Measurements from ENCODE around the gene TM4SF4. TPM values are rescaled to one million over a fixed set of nuclear protein-coding genes. Genes with fewer than 3 reads are reported as not detected.
A peak's percentile ranks its signal among the peaks of the same experiment; 100 is the strongest.
"Not testable (repeated sequence)": the region's sequence is repeated elsewhere in the genome, so short reads cannot be mapped to it uniquely, and the experiment has no call there.

TM4SF4 gene
- total RNA-seq, 1 donor from 2014 or later = 0.29 TPM

GRCh38 chr3:149442851-149443544 lies 31.5 kb upstream of the TM4SF4 start:
- peak; percentile 61 for DNase-seq (ENCODE audit: low read depth)
- TF ChIP-seq CTCF (conservative IDR thresholded peaks at IDR 0.05; ENCODE audit: low read depth, low read length) = no peak
- H3K4me3 ChIP-seq (ENCODE audit: low read depth, low read length) = no peak overlapping the region

GRCh38 chr3:149443545-149443912 lies 31.0 kb upstream of the TM4SF4 start:
- TF ChIP-seq CTCF (conservative IDR thresholded peaks at IDR 0.05; ENCODE audit: low read depth, low read length) = no peak

GRCh38 chr3:149444867-149445266 lies 29.6 kb upstream of the TM4SF4 start:
- not testable (repeated sequence) for DNase-seq (ENCODE audit: low read depth); H3K4me3 ChIP-seq (ENCODE audit: low read depth, low read length)

More at GRCh38 chr3:149443545-149443912, 31.0 kb upstream of the TM4SF4 start:
- no peak overlapping the region for H3K4me3 ChIP-seq (ENCODE audit: low read depth, low read length)
- DNase-seq (ENCODE audit: low read depth) = peak; percentile 31

- DNase-seq (ENCODE audit: low read depth) = no peak
- TF ChIP-seq CTCF (conservative IDR thresholded peaks at IDR 0.05; ENCODE audit: low read depth, low read length) = no peak
- no peak overlapping the region for H3K4me3 ChIP-seq (ENCODE audit: low read depth, low read length)
These were observed 26.1 kb upstream of the TM4SF4 start for GRCh38 chr3:149448331-149448831.

- no peak for TF ChIP-seq CTCF (conservative IDR thresholded peaks at IDR 0.05; ENCODE audit: low read depth, low read length)
- no peak for DNase-seq (ENCODE audit: low read depth)
- H3K4me3 ChIP-seq (ENCODE audit: low read depth, low read length) = no peak overlapping the region
These were observed 25.3 kb upstream of the TM4SF4 start for GRCh38 chr3:149449182-149449581.

GRCh38 chr3:149449799-149450198 lies 24.7 kb upstream of the TM4SF4 start:
- no peak for DNase-seq (ENCODE audit: low read depth)
- no peak for TF ChIP-seq CTCF (conservative IDR thresholded peaks at IDR 0.05; ENCODE audit: low read depth, low read length)
- H3K4me3 ChIP-seq (ENCODE audit: low read depth, low read length) = no peak overlapping the region

- no peak overlapping the region for H3K4me3 ChIP-seq (ENCODE audit: low read depth, low read length)
These were observed 24.2 kb upstream of the TM4SF4 start for GRCh38 chr3:149450281-149450680.

More at GRCh38 chr3:149450281-149450680, 24.2 kb upstream of the TM4SF4 start:
- no peak for DNase-seq (ENCODE audit: low read depth)
- TF ChIP-seq CTCF (conservative IDR thresholded peaks at IDR 0.05; ENCODE audit: low read depth, low read length) = no peak

All from epithelial cell of proximal tubule (primary cell).